Neural crest cell (in vitro differentiated cells): Measurements from ENCODE around the gene INSM2. TPM values are rescaled to one million over a fixed set of nuclear protein-coding genes. Genes with fewer than 3 reads are reported as not detected.

Experiments
- DNase-seq: peaks from one replicate; pipeline ENCODE4 v3.0.0; 2021; ENCODE audit warnings: low read depth, mixed read lengths, low spot score
- H3K27ac Mint-ChIP-seq: one replicate; pipeline ENCODE4 v1.8.0; 2021; ENCODE audit warnings: mild to moderate bottlenecking, mixed read lengths; ENCODE audit not compliant: unreplicated experiment
- H3K27me3 Mint-ChIP-seq: 2 replicates; pipeline ENCODE4 v1.8.0; 2021; ENCODE audit warnings: low read depth, mild to moderate bottlenecking, mixed read lengths
- H3K36me3 Mint-ChIP-seq: 2 replicates; pipeline ENCODE4 v1.8.0; 2021; ENCODE audit warnings: low read depth, mild to moderate bottlenecking, mixed read lengths
- H3K4me1 Mint-ChIP-seq: 2 replicates; pipeline ENCODE4 v1.8.0; 2021; ENCODE audit warnings: mixed read lengths
- H3K4me3 Mint-ChIP-seq: one replicate; pipeline ENCODE4 v1.8.0; 2021; ENCODE audit warnings: mild to moderate bottlenecking, mixed read lengths
- H3K9me3 Mint-ChIP-seq: 2 replicates; pipeline ENCODE4 v1.8.0; 2021; ENCODE audit warnings: mixed read lengths
- CTCF ChIP-seq: fragments of 200-600 bp; sonication (generic); conservative IDR thresholded peaks from 2 replicates; pipeline ENCODE4 v1.5.0; 2021; ENCODE audit warnings: antibody characterized with exemption, mild to moderate bottlenecking
- total RNA-seq: library from RNA; stranded (reverse); gene quantifications from 2 replicates; pipeline ENCODE4 v1.2.1, GENCODE V29; 2021

Gene INSM2
- total RNA-seq, 1 donor from 2014 or later: 0.09 TPM

GRCh38 chr14:35519986-35520385 lies 14.0 kb upstream of the INSM2 start:
- Mint-ChIP-seq H3K9me3 (peaks cover 6% of the 10 kb centered on the region), H3K4me1 (peaks cover 10% of the 10 kb centered on the region), H3K4me3 (no peak overlapping the region), H3K27me3 (peaks cover 30% of the 10 kb centered on the region), H3K27ac (no peak overlapping the region), H3K36me3 (no peaks in the 10 kb centered on the region)
- TF ChIP-seq CTCF: no peak
- no peak for DNase-seq

- no peak for TF ChIP-seq CTCF
- H3K36me3 Mint-ChIP-seq: no peaks in the 10 kb centered on the region
- H3K9me3 Mint-ChIP-seq: peaks cover 6% of the 10 kb centered on the region
- H3K27me3 Mint-ChIP-seq: peaks cover 65% of the 10 kb centered on the region
- H3K4me3 Mint-ChIP-seq: no peak overlapping the region
- no peak overlapping the region for H3K27ac Mint-ChIP-seq
- no peaks in the 10 kb centered on the region for H3K4me1 Mint-ChIP-seq
- DNase-seq: no peak
Measured at GRCh38 chr14:35525695-35526094, 8.3 kb upstream of the INSM2 start.

- H3K4me1 Mint-ChIP-seq: no peaks in the 10 kb centered on the region
- no peak overlapping the region for H3K27ac Mint-ChIP-seq
- no peak for DNase-seq
- no peak for TF ChIP-seq CTCF
- peaks cover 6% of the 10 kb centered on the region for H3K9me3 Mint-ChIP-seq
- H3K4me3 Mint-ChIP-seq: no peak overlapping the region
- H3K36me3 Mint-ChIP-seq: no peaks in the 10 kb centered on the region
- H3K27me3 Mint-ChIP-seq: peaks cover 73% of the 10 kb centered on the region
Measured at GRCh38 chr14:35526962-35527361, 7.0 kb upstream of the INSM2 start.

GRCh38 chr14:35531960-35532747 lies 1.8 kb upstream of the INSM2 start:
- Mint-ChIP-seq H3K4me3 (no peak overlapping the region), H3K27me3 (peaks cover 94% of the 10 kb centered on the region)

GRCh38 chr14:35532783-35533356 lies 1.1 kb upstream of the INSM2 start:
- TF ChIP-seq CTCF: no peak
- Mint-ChIP-seq H3K4me1 (peaks cover 8% of the 10 kb centered on the region), H3K27ac (no peak overlapping the region), H3K27me3 (peaks cover 91% of the 10 kb centered on the region), H3K36me3 (no peaks in the 10 kb centered on the region), H3K9me3 (no peaks in the 10 kb centered on the region), H3K4me3 (peak overlapping the region; percentile 65)
- no peak for DNase-seq

More at GRCh38 chr14:35531960-35532747, 1.8 kb upstream of the INSM2 start:
- no peak overlapping the region for H3K27ac Mint-ChIP-seq
- H3K36me3 Mint-ChIP-seq: no peaks in the 10 kb centered on the region
- H3K4me1 Mint-ChIP-seq: peaks cover 8% of the 10 kb centered on the region
- no peaks in the 10 kb centered on the region for H3K9me3 Mint-ChIP-seq
- TF ChIP-seq CTCF: no peak
- DNase-seq: no peak
